GM04504 (cell line): Measurements from ENCODE around the gene DPCD.

Experiments
- DNase-seq: peaks from one replicate; pipeline ENCODE4 v3.0.0-alpha.2; 2012; ENCODE audit warnings: low read depth

Gene DPCD

GRCh38 chr10:101587725-101588653 lies at the start of gene DPCD, which contains the start of gene POLL:
Gene DPCD, plus strand, starts transcription at chr10:101588321. Its CDS starts 16 bp downstream, at chr10:101588337.
Gene POLL, minus strand, starts transcription at chr10:101588257. Its CDS starts 897 bp downstream, at chr10:101587360.
- peak; percentile 90 for DNase-seq

GRCh38 chr10:101538446-101538845 lies 49.7 kb upstream of the DPCD start:
- DNase-seq, result no peak

GRCh38 chr10:101545898-101546297 lies 42.2 kb upstream of the DPCD start:
- DNase-seq, result no peak

- DNase-seq, result no peak
Observed at GRCh38 chr10:101550965-101551364, 37.2 kb upstream of the DPCD start.

DNA sequence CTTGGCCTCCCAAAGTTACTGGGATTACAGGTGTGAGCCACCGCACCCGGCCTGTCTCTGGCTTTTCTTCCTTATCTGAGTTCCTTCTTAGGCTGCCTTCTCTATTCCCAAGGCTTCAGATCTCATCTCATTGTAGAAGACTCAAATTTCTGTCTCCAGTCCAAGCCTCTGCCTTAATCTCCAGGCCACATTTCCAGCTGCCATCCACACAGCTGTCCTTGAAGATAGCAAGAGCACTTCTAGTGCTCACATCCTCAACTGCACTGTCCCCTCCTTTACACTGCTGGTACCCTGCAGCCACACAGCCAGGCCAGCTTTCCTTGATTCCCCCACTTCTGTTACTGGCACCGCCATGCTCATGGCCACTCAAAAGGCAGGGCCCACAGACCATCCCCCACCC lies 35.7 kb upstream of the DPCD start:
- no peak for DNase-seq

GRCh38 chr10:101557541-101557940 lies 30.6 kb upstream of the DPCD start:
- no peak for DNase-seq

DNA sequence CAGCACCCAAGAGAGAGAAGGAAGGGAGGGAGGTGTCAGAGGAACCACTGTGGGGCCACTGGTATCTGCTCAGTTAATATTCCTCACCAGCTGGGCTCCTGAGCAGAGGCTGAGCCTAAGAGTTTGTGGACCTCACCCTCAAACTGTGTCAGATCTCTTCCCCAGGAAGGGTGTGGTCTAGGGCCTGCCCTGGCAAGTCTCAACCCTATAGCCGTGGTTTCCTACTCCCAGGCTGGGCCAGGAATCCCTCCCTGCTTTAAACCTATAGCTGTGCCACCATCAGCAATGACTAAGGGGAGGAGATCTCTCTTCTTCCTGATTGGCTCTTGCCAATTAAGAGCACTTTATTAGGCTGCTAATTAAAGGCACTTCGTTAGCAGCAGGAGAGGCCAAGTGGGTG lies 29.9 kb upstream of the DPCD start:
- no peak for DNase-seq

- DNase-seq, result no peak
Observed at GRCh38 chr10:101558671-101559595, 29.2 kb upstream of the DPCD start.

DNA sequence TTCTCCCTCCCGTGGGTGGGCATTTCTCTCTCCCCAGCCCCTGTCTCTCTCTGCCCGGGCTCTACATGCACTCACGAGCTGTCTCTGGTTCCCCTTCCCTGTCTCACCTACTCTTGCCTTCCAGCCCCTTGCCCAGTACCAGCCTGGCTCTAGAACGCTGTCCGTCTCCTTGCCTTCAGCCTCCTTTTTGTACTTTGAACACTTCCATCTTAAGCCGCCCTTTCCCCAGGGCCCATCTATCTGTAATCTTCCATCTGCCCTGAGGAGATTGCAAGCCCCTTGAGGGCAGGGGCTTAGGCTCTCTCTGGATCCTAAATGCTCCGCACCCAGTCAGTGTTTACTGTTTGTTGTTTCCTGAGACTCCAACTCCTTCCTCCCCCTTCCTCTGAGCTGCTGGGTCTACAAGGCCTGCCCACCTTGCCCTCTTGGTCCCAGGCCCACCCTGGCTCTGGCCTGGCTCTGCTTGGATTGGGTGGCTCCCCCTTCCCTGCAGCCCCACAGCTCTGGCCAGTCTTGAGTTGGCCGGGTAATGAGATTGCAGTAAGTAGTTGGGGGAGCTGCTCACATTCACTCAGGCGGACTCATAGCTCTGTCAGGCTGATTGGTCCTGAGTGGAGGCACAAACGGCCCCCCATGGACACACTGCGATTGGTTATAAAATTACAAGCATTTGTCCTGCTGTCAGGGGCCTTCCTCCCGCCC lies 28.4 kb upstream of the DPCD start:
- no peak for DNase-seq

DNA sequence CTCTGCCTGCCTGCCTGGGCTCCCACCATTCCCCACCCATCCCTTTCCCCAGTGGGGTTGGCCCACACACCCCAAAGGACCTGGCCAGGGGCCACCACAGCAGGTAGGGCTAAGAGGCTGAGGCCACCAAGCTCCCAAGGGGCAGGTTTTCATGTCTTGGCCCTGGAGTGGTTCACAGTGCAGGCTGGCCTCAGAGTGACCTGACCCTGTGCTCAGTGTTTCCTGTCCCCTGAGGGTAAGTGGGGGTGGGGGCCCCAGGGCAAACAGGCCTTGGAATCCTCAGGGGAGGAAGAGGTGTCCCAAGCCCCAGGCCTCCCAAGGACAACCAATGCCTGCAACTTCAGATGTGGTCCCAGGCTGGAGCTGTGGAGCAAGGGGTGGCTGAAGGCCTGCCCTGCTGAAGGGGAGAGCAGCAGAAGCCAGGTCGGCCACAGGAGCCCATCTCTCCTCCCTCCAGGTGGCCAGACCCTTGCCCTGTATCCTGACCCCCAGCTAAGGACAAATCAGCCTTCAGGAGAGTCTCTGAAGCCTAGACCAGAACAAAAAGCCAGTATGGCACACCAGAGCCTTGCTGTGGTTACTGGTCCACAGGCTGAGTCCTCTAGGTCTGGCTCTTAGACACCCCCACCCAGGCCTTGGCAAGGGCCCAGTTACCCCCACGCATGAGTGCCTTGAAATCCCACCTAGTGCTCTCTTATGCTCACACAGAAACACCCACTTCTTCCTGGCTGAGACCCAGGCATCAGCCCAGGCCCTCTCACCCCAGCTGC lies 27.6 kb upstream of the DPCD start:
- DNase-seq, result no peak

DNA sequence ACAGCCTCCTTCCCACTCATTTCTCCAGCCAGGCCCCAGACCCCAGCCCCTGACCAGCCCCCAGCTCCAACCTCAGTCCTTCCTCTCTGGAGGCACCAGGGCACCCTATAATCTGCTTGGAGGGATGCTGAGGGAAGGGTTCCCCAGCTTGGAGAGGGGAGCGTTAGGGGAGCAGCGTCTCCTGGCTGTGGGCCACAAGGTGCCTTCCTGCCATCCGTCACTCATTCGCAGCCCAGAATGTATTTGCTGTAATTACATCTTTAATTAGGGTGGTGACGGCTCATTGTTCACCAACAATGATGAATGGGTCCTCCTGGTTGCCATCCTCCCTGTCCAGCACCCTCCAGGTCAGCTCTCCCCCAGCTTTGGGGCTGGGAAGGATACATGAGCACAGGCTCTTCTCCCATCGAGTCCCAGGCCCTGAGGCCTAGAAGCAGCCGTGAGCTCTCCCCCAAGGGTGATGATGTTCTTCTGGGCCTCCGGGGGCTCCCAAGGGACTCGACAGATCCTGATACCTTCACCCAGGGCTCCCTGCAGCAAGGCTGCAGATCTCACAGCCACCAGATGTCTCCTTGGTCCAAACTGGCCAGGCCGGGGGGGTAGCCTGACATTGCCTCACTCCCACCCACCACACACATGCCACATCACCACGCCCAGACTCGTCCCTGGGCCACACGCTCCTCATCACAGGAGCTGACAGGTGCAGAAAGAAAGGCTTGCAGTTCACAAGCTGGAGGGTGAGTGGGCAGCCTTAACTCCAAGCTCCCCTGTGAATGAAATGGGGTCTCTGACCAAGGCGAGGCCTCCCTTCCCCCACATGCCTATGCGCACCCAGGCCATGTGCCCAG lies 26.8 kb upstream of the DPCD start:
- DNase-seq, result no peak

DNA sequence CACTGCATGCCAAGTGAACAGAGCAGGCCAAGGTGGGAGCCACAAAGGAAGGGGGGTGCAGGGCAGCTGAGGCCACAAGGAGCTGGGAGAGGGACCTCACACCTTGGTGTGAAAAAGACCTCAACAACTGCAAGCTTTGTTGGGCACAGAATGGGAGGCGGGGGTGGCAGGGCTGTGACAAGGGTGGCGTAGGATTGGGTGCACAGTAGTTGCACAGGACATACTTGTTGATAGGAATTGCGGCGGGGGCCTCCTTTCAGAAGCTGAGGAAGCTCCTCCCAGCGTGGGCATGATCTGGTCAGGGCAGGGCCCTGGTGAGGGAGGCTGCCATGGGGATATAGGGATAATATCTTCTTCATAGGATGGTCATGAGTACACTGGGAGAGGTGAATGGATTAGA lies 25.9 kb upstream of the DPCD start:
- no peak for DNase-seq

- DNase-seq, result no peak
Observed at GRCh38 chr10:101563007-101563406, 25.1 kb upstream of the DPCD start.

GRCh38 chr10:101563497-101564040 lies 24.6 kb upstream of the DPCD start:
- DNase-seq, result no peak

DNA sequence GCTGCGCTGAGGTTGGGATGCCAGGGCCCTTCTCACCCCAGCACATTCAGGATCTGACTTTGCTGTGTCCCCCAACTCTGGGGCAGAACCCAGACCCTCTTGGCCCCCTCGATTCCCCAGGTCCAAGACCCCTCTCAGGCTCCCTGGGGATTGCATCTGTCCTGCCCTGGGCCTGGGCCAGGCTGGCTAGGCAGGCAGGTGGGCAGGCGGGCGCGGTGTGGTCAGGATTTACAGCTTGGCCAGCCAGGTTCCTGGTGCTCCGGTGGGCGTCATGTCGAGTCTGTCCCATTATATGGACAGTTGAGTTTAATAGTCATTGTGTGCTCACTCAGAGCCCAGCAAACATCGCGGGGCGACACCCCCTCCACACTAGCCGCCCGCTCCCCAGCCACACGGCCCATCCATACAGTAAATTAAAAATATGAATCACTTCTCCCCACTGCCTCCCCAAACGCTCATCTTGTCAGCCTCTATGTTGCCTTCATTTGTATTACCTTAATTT lies 23.6 kb upstream of the DPCD start:
- DNase-seq, result no peak

- no peak for DNase-seq
Observed at GRCh38 chr10:101565370-101565900, 22.7 kb upstream of the DPCD start.

DNA sequence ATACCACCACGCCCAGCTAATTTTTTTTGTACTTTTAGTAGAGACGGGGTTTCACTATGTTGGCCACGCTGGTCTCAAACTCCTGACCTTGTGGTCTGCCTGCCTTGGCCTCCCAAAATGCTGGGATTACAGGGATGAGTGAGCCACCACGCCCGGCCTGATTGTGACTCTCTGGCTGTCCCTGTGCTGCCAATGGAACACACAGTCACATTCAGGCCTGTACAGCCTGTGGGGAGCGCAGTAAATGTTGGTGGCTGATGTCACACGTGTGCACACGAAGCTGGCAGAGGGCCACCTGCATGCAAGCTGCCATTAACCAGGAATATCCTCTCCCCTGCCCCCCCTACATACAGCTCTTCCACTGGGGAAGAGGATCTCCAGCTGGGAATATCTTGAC lies 22.2 kb upstream of the DPCD start:
- no peak for DNase-seq

DNA sequence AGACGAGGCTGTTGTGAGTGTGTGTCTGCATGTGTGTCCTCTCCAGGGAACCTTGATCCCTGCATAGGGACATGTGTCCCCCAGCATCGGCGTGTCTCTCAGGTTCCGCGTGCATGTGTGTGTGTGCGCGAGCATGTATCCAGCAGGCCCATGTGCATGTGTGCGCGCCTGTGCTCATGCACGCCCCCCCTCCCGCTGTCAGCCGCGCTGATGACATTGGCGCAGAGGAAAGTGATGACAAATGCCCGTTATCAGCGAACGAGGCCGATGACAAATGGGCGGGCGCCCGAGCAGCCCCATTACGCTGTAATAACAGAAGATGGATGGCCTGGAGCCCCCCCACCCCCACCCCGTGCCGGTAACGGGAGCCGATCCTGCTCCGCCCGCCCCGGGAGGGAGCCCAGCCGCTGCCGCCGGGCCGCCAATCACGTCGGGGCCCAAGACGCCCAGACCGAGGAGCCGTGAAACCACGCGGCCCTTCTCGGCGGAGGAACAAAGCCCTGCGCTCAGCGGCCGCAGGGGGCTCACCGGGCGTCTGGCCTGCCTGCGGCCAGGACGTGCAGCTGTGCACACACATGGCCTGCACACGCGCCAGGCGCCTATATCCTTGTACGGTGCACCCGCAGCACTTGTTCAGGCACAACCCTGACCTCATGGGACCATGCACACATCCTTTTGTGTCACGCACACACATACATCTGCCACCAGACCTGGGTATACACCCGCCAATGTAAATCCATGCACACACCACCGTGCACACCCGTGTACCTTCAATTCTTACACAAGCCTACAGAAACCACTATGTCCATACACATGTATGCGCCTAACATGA lies 21.6 kb upstream of the DPCD start:
- no peak for DNase-seq
